ENCODE measurements around the gene SNUPN.

Gene SNUPN

DNA sequence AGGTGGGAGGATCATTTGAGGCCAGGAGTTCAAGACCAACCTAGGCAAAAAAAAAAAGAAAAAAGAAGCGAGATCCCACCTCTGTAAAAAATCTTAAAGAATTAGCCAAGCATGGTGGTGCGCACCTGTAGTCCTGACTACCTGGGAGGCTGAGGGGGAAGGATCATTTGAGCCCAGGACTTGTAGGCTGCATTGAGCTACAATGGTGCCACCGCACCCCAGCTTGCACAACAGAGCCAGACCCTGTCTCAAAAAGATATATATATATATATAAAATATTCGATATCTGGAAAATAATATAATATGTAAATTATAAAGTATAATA, 15.6 kb upstream of the SNUPN start:
- no peaks in the 10 kb centered on the region for H3K36me3 Mint-ChIP-seq (ENCODE audit: low read depth)
- DNase-seq = no peak
- H3K4me1 Mint-ChIP-seq = peaks cover 44% of the 10 kb centered on the region
- H3K27ac Mint-ChIP-seq = no peak overlapping the region
- TF ChIP-seq, protein P1, sequence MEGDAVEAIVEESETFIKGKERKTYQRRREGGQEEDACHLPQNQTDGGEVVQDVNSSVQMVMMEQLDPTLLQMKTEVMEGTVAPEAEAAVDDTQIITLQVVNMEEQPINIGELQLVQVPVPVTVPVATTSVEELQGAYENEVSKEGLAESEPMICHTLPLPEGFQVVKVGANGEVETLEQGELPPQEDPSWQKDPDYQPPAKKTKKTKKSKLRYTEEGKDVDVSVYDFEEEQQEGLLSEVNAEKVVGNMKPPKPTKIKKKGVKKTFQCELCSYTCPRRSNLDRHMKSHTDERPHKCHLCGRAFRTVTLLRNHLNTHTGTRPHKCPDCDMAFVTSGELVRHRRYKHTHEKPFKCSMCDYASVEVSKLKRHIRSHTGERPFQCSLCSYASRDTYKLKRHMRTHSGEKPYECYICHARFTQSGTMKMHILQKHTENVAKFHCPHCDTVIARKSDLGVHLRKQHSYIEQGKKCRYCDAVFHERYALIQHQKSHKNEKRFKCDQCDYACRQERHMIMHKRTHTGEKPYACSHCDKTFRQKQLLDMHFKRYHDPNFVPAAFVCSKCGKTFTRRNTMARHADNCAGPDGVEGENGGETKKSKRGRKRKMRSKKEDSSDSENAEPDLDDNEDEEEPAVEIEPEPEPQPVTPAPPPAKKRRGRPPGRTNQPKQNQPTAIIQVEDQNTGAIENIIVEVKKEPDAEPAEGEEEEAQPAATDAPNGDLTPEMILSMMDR (IDR thresholded peaks at IDR 0.05) = no peak
- peaks cover 16% of the 10 kb centered on the region for H3K27me3 Mint-ChIP-seq (ENCODE audit: low read depth, poor library complexity)
- H3K4me3 Mint-ChIP-seq = peak overlapping the region; percentile 89
- no peaks in the 10 kb centered on the region for H3K9me3 Mint-ChIP-seq

DNA sequence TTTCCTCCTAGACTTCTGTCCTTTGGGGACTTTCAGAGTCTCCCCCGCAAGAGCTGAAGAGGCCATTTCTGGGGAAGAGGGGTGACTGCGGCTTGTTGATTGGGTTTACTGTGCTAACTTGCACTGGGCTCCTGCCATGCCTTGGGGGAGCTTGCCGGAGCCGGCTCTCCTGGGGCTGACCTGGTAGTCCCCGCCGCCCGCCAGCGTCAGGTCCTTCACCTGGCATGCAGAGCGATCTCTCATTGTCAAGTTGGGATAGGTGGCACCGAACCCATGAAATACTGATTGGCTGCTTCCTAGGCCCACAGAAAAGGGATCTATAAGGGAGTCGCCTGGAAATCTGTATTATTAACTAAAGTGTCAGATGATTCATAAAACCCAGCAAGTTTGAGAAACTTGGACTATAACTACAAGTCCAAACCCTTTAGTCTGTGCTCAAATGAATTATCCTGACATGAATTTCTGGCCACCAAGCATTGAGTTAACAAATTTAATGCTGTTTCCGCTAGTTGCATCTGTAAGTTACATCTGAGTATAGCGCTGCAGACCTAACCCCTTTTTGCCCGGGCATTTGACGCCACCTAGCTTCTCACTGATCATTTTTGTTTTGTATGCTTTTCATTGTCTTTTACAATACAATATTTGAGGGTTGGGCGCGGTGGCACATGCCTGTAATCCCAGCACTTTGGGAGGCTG, 15.1 kb upstream of the SNUPN start:
- peaks cover 11% of the 10 kb centered on the region for H3K27me3 Mint-ChIP-seq (ENCODE audit: low read depth, poor library complexity)
- H3K27ac Mint-ChIP-seq = peak overlapping the region; percentile 59
- H3K4me3 Mint-ChIP-seq = peak overlapping the region; percentile 89
- H3K36me3 Mint-ChIP-seq (ENCODE audit: low read depth) = no peaks in the 10 kb centered on the region
- no peaks in the 10 kb centered on the region for H3K9me3 Mint-ChIP-seq
- TF ChIP-seq, protein P1 (IDR thresholded peaks at IDR 0.05) = no peak
- DNase-seq = no peak
- H3K4me1 Mint-ChIP-seq = peaks cover 44% of the 10 kb centered on the region

DNA sequence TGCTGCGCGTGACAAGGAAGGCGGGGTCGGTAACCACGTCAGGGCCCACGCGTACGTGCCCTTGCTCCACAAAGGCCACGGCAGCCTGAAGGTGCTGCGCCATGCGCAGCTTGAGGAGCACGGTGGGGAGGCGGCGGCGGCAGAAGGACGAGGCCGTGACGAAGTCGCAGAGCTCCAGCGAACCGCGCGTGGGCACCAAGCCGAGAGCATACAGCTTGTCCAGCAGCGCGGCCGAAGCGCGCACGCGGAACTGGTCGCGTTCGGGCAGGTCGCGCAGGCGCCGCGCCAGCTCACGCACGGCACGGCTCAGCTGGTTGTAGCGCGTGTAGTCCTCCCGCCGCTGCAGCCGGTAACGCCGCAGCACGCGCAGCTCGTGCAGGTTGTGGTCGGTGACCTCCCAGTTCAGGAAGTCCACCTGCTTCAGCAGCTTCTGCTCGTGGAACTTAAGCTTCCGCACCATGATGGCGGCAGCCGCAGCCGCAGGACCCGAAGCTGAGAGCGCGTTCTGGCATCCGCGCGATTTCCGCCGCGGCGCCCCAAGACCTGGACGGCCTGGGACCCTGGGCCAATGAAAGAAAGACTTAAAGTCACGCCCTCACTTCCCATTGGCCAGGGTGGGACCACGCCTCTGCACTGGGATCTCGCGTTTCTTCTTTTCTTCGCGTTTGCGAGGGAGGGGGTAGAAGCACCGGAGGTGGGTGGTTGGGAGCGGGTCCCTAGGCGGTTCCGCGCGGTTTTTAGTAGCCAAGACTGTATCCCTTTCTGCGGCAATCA, 14.4 kb upstream of the SNUPN start, which contains the start of gene IMP3:
Gene IMP3 (minus strand): TSS at position 516 of the 774 bp plus-strand sequence. CDS start 56 bp downstream, at position 460.
- peak within 1 kb of the TSS; percentile 74 for H3K27ac Mint-ChIP-seq
- peak within 1 kb of the TSS; percentile 89 for H3K4me3 Mint-ChIP-seq
- no peaks in the 10 kb centered on the region for H3K9me3 Mint-ChIP-seq
- H3K27me3 Mint-ChIP-seq (ENCODE audit: low read depth, poor library complexity) = peaks cover 5% of the 10 kb centered on the region
- TF ChIP-seq, protein P1 (IDR thresholded peaks at IDR 0.05) = no peak
- peaks cover 44% of the 10 kb centered on the region for H3K4me1 Mint-ChIP-seq
- peak; percentile 89 for DNase-seq
- no peaks in the 10 kb centered on the region for H3K36me3 Mint-ChIP-seq (ENCODE audit: low read depth)

DNA sequence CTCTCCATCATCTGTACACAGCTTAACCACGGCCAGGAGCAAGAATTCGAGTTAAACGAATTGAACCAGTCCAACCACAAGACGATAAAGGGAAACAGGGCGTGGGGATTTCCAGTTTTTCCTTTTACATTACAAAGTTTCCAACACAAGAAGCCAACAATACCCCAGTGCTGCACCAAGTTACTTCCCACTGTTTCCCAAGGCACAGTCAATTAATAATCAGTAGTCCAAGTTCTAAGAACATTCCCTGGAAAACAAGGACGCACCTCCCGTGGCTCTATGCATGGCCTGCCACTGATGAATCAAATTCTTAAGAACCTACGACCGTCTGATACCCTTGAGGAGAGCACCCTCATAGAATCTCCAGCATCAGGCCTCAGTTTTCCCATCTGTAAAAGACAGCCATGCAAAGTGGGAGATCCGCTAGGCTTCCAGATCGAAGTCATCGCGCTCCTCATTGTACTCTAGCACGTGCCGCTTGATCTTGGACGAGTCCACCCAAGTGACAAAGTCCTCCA, 13.7 kb upstream of the SNUPN start:
- Mint-ChIP-seq H3K27me3 (ENCODE audit: low read depth, poor library complexity) (peaks cover 2% of the 10 kb centered on the region), H3K27ac (peak overlapping the region; percentile 74), H3K9me3 (no peaks in the 10 kb centered on the region), H3K36me3 (ENCODE audit: low read depth) (no peaks in the 10 kb centered on the region), H3K4me1 (peaks cover 44% of the 10 kb centered on the region), H3K4me3 (peak overlapping the region; percentile 89)
- no peak for DNase-seq
- TF ChIP-seq, protein P1 (IDR thresholded peaks at IDR 0.05) = no peak

DNA sequence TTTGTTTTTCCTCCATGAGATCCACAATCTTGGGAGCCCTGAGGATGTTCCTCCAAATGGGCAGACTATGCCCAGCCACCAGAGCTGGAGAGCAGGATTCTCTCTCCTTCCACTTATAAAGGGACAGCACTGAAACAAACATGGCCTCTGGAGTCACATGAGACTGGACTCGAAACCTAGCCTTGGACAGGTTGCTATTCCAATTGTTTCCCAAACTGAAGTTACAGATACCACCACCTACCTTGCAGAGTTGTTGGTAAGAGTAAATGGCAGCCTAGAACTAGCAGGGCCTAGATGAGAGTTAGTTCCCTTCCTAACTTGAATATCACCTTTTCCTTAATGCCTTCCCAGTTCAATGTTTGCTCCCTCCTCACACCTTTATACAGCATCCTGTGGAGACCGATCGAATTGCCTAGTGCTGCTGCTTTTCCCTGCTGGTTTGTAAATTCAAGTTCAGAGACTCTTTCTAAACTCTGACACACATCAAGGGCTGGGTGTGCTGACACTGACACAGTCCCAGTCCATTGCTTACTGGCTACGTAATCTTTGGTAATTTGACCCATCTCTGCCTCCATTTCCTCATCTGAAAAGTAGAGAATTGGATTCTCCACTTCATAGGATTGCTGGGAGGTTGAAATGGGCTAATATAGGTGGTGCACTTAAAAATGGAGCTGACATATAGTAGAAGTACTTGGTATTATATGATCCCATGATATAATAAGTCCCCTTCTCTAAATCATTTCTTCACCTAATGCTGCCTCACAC, 11.9 kb upstream of the SNUPN start:
- Mint-ChIP-seq H3K9me3 (no peaks in the 10 kb centered on the region), H3K27ac (peak overlapping the region; percentile 83), H3K27me3 (ENCODE audit: low read depth, poor library complexity) (no peaks in the 10 kb centered on the region), H3K4me3 (peak overlapping the region; percentile 89), H3K36me3 (ENCODE audit: low read depth) (no peaks in the 10 kb centered on the region), H3K4me1 (peaks cover 41% of the 10 kb centered on the region)
- TF ChIP-seq, protein P1 (IDR thresholded peaks at IDR 0.05) = no peak
- no peak for DNase-seq
